HG03520 (cell line): ENCODE measurements around the gene PPP2R2C.

ENCODE experiments used
- ATAC-seq: cut with Tn5 transposase; IDR thresholded peaks from one replicate; pipeline ENCODE4 v1.9.1; 2021; ENCODE audit warnings: mild to moderate bottlenecking, moderate library complexity; ENCODE audit not compliant: unreplicated experiment

Gene PPP2R2C

DNA sequence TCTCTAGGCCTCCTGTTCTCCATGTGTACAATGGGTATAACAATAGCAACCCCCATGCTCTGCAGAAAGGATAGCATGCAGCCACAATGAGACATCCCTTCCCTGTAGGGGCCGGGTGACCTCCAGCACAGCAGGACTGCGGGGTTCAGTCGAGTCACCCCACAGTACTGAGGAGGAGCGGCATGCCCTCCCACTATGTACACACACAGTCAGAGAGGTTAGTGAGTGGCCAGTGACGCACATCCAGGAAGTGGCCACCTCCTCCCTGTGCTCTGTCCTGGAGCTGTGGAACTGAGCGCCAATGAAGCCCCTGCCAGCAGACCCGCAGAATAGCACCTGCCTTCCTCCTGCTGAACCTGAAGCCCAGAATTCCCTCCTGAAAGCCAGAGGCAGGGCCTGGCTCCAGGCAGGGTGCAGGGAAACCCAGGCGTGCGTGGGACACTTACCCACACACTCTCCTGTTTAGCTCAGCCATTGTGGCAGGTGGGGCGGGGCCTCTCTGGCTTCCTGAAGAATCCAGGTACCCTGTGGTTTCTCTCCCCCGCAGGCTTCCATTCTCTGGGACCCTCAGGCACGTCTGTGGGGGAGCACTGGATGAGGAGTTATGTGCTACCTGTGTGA lies 152.8 kb downstream of the PPP2R2C start:
- ATAC-seq: no peak

GRCh38 chr4:6318206-6318605 lies 154.2 kb downstream of the PPP2R2C start:
- ATAC-seq: no peak

- no peak for ATAC-seq
These were observed 155.9 kb downstream of the PPP2R2C start for GRCh38 chr4:6316461-6317003.

DNA sequence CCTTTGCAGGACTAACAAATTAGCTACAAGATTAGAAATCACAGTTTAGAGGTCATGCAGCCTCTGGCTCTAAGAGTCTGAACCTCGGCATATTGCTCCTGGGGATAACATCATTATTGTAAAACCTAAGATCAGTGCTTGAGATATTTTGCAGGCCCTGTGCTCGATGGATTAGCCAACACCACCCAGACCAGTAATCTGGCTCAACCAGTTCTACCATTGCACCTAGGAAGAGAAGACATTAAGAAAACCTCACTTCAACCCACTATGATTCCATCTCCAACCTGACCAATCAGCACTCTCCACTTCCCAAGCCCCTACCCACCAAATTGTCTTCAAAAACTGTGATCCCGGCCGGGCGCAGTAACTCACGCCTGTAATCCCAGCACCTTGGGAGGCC lies 159.2 kb downstream of the PPP2R2C start:
- ATAC-seq: no peak

GRCh38 chr4:6309777-6310176 lies 162.6 kb downstream of the PPP2R2C start:
- ATAC-seq: no peak

DNA sequence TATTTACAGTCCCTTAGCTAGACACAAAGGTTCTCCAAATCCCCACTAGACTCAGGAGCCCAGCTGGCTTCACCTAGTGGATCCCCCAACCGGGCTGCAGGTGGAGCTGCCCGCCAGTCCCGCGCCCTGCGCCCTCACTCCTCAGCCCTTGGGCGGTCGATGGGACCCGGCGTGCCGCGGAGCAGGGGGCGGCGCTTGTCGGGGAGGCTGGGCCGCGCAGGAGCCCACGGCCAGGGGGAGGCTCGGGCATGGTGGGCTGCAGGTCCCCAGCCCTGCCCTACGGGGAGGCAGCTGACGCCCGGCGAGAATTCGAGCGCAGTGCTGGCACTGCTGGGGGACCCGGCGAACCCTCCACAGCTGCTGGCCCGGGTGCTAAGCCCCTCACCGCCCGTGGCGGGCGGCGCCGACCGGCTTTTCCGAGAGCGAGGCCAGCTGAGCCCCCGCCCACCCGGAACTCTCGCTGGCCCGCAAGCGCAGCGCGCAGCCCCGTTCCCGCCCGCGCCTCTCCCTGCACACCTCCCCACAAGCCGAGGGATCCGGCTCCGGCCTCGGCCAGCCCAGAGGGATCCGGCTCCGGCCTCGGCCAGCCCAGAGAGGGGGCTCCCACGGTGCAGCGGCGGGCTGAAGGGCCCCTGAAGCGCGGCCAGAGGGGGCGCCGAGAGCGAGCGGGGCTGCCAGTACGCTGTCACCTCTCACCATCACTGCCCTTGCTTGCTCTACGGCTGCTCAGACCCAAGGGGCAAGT lies 163.3 kb downstream of the PPP2R2C start:
- ATAC-seq: no peak

- no peak for ATAC-seq
These were observed 164.5 kb downstream of the PPP2R2C start for GRCh38 chr4:6307891-6308290.

DNA sequence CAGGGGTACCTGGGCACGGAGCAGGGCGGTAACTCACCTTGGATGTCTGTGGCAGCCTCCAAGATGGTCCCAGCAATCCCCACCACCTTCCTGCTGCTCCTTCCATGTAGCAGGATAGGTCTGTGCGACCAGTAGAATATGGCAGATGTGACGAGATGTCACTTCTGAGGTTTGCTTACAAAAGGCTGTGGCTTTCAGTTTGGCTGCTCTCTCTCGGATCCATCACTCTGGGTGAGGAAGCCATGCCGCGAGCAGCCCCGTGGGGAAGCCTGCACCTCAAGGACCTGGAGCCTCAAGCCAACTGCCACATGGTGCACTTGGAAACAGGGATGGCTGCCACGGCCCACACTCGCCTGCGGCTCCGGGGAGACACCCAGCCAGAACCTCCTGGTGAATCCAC lies 165.2 kb downstream of the PPP2R2C start:
- no peak for ATAC-seq

GRCh38 chr4:6306299-6306698 lies 166.1 kb downstream of the PPP2R2C start:
- ATAC-seq: no peak

GRCh38 chr4:6303943-6304342 lies 168.5 kb downstream of the PPP2R2C start:
- no peak for ATAC-seq

DNA sequence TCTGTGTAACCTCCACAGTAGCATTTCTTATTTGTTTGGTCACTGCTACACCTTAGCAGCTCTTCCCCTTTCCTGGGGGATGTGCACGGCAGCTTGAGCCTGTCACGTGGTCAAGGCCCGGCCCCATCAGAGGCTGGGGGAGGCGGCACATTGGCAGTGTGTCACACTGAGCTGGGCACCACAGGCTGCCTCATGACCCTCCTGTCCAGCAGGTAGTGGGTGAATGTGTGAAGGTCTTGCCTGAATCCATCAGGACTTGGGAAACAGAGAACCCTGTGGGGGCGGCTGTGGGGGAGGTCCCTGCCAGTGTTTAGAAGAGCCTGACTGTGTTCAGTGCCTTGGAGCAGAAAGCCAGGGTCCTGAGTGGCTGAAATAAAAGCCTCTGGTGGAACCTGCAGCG lies 169.5 kb downstream of the PPP2R2C start:
- ATAC-seq: no peak

GRCh38 chr4:6301732-6302442 lies 170.5 kb downstream of the PPP2R2C start:
- no peak for ATAC-seq

GRCh38 chr4:6301051-6301731 lies 171.2 kb downstream of the PPP2R2C start:
- no peak for ATAC-seq

DNA sequence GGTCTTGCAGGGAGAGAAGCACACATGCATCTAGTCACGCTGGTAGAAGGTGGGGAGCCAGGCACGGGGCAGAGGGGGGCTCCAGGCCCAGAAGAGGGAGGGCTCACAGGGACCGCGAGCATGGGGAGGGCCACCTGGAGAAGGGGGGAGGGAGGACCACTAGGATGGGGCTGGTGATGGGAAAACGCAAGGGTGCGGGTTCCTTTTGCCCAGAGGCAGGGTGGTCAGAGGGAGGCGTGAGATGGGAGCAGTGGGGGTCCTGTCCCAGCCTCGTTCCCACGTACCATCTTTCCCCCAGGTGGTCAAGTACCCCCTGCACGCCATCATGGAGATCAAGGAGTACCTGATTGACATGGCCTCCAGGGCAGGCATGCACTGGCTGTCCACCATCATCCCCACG lies 172.1 kb downstream of the PPP2R2C start:
- ATAC-seq: no peak

GRCh38 chr4:6299875-6300274 lies 172.5 kb downstream of the PPP2R2C start:
- no peak for ATAC-seq

- ATAC-seq: no peak
These were observed 173.6 kb downstream of the PPP2R2C start for GRCh38 chr4:6298852-6299251.

- ATAC-seq: no peak
These were observed 174.4 kb downstream of the PPP2R2C start for GRCh38 chr4:6298035-6298434.

GRCh38 chr4:6297266-6297815 lies 175.1 kb downstream of the PPP2R2C start:
- no peak for ATAC-seq

DNA sequence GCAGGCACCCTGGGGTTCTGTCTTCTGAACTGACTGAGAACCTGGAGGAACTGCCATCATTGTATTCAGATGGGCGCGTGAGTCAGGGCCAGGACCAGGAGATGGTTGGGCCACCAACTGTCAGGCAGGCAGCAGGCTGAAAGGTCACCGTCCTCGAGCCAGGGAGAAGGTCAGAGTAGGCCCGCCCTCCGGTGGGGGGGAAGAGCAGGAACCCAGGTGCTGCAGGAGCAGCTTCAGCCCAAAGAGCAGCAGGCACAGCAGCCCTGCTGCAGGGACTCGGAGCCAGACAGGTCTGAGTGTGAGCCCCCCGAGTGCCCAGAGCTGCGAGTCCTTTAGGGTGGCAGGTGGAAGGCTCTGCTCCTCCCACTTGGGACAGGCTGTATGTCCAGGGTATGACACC lies 176.4 kb downstream of the PPP2R2C start:
- ATAC-seq: no peak

DNA sequence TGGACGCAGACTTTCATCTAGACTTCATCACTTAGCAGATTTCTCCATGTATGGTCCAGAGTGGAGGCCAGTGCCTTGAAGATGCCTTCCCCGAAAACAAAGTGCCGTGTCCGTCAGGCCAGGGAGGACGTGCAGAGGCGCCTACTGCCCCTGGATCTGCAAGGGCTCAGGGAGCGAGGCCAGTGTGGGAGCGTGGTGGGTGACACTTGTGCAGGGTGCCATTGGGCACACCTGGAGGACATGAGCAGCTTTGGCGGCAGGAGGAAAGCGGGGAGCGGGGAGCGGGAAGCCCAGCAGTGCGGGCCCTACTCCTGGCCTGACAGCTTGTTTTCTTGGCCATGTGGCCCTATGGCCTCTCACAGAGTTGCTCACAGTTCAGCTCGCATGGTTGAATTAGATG lies 176.9 kb downstream of the PPP2R2C start:
- no peak for ATAC-seq
